ENCODE measurements around the gene UPK3BL2. TPM values are rescaled to one million over a fixed set of nuclear protein-coding genes. Genes with fewer than 3 reads are reported as not detected.
"Not testable (repeated sequence)": the region's sequence is repeated elsewhere in the genome, so short reads cannot be mapped to it uniquely, and the experiment has no call there.

UPK3BL2 gene
- total and polyA plus RNA-seq, 2 experiments from 2014 or later: 0.83 to 1.6 TPM

GRCh38 chr7:102498321-102498720 is 45.2 kb downstream of the UPK3BL2 start:
- H3K27ac ChIP-seq; H3K4me1 ChIP-seq (ENCODE audit: insufficient read depth); in situ Hi-C loops (cut with MboI); H3K79me2 ChIP-seq (ENCODE audit: insufficient read depth); H4K20me1 ChIP-seq (ENCODE audit: insufficient read depth); H2AFZ ChIP-seq; H3K27me3 ChIP-seq (replicated peaks; ENCODE audit: insufficient read depth); H3K4me3 ChIP-seq; H3F3A ChIP-seq (ENCODE audit: insufficient read depth); H3K36me3 ChIP-seq (ENCODE audit: low read depth); H3K9ac ChIP-seq; DNase-seq; H3K9me2 ChIP-seq (ENCODE audit: insufficient read depth); H3K9me3 ChIP-seq (ENCODE audit: low read depth); H3K4me2 ChIP-seq (ENCODE audit: unreplicated experiment): not testable (repeated sequence)
- 89 to 95% methylated on average over 9 to 12 of the region's 16 CpGs for WGBS, 2 experiments (ENCODE audit: low coverage in 1 of 2, low lambda C conversion rate in 2 of 2, missing lambda C conversion rate in 2 of 2)

GRCh38 chr7:102497308-102497707 is 46.2 kb downstream of the UPK3BL2 start:
- H3K4me2 ChIP-seq (ENCODE audit: unreplicated experiment); H3K4me1 ChIP-seq (ENCODE audit: insufficient read depth); H3K27me3 ChIP-seq (replicated peaks; ENCODE audit: insufficient read depth); in situ Hi-C loops (cut with MboI); H3K79me2 ChIP-seq (ENCODE audit: insufficient read depth); H3F3A ChIP-seq (ENCODE audit: insufficient read depth); H3K9ac ChIP-seq; H3K9me2 ChIP-seq (ENCODE audit: insufficient read depth); H2AFZ ChIP-seq; H3K36me3 ChIP-seq (ENCODE audit: low read depth); H4K20me1 ChIP-seq (ENCODE audit: insufficient read depth); DNase-seq; H3K4me3 ChIP-seq; H3K9me3 ChIP-seq (ENCODE audit: low read depth); H3K27ac ChIP-seq: not testable (repeated sequence)
- WGBS, 2 experiments (ENCODE audit: low coverage in 1 of 2, low lambda C conversion rate in 2 of 2, missing lambda C conversion rate in 2 of 2): 91% methylated on average over 1 of the region's 5 CpGs; no CpG with 5 or more reads in 1 of the 2 experiments

GRCh38 chr7:102496861-102497260 is 46.6 kb downstream of the UPK3BL2 start:
- in situ Hi-C loops (cut with MboI); H2AFZ ChIP-seq; H3K27me3 ChIP-seq (replicated peaks; ENCODE audit: insufficient read depth); H3K9me2 ChIP-seq (ENCODE audit: insufficient read depth); H3K36me3 ChIP-seq (ENCODE audit: low read depth); H3K9me3 ChIP-seq (ENCODE audit: low read depth); H3K79me2 ChIP-seq (ENCODE audit: insufficient read depth); H3K4me3 ChIP-seq; H3F3A ChIP-seq (ENCODE audit: insufficient read depth); H3K4me2 ChIP-seq (ENCODE audit: unreplicated experiment); H3K27ac ChIP-seq; DNase-seq; H3K4me1 ChIP-seq (ENCODE audit: insufficient read depth); H4K20me1 ChIP-seq (ENCODE audit: insufficient read depth); H3K9ac ChIP-seq: not testable (repeated sequence)
- 67 to 68% methylated on average over 1 to 4 of the region's 10 CpGs for WGBS, 2 experiments (ENCODE audit: low coverage in 1 of 2, low lambda C conversion rate in 2 of 2, missing lambda C conversion rate in 2 of 2)

- H3K36me3 ChIP-seq (ENCODE audit: low read depth); H3F3A ChIP-seq (ENCODE audit: insufficient read depth); H3K27ac ChIP-seq; H3K4me3 ChIP-seq; H3K4me2 ChIP-seq (ENCODE audit: unreplicated experiment); DNase-seq; H3K9ac ChIP-seq; H3K9me2 ChIP-seq (ENCODE audit: insufficient read depth); H4K20me1 ChIP-seq (ENCODE audit: insufficient read depth); H3K9me3 ChIP-seq (ENCODE audit: low read depth); H3K79me2 ChIP-seq (ENCODE audit: insufficient read depth); H3K27me3 ChIP-seq (replicated peaks; ENCODE audit: insufficient read depth); H2AFZ ChIP-seq; in situ Hi-C loops (cut with MboI); H3K4me1 ChIP-seq (ENCODE audit: insufficient read depth): not testable (repeated sequence)
- no CpG with 5 or more reads among the region's 67 CpGs for WGBS, 2 experiments (ENCODE audit: low coverage in 1 of 2, low lambda C conversion rate in 2 of 2, missing lambda C conversion rate in 2 of 2)
Measured at GRCh38 chr7:102494473-102495149, 48.9 kb downstream of the UPK3BL2 start.

GRCh38 chr7:102494026-102494425 is 49.5 kb downstream of the UPK3BL2 start:
- H3F3A ChIP-seq (ENCODE audit: insufficient read depth); H3K9me3 ChIP-seq (ENCODE audit: low read depth); H3K4me3 ChIP-seq; H4K20me1 ChIP-seq (ENCODE audit: insufficient read depth); H3K4me1 ChIP-seq (ENCODE audit: insufficient read depth); H3K4me2 ChIP-seq (ENCODE audit: unreplicated experiment); H3K9me2 ChIP-seq (ENCODE audit: insufficient read depth); H3K27me3 ChIP-seq (replicated peaks; ENCODE audit: insufficient read depth); H3K9ac ChIP-seq; H3K36me3 ChIP-seq (ENCODE audit: low read depth); in situ Hi-C loops (cut with MboI); H2AFZ ChIP-seq; H3K79me2 ChIP-seq (ENCODE audit: insufficient read depth); DNase-seq; H3K27ac ChIP-seq: not testable (repeated sequence)
- 74% methylated on average over 6 of the region's 15 CpGs; no CpG with 5 or more reads in 1 of the 2 experiments for WGBS, 2 experiments (ENCODE audit: low coverage in 1 of 2, low lambda C conversion rate in 2 of 2, missing lambda C conversion rate in 2 of 2)

GRCh38 chr7:102493220-102493935 is 50.1 kb downstream of the UPK3BL2 start:
- H3K9ac ChIP-seq; H3K9me3 ChIP-seq (ENCODE audit: low read depth); H3K36me3 ChIP-seq (ENCODE audit: low read depth); H3K27ac ChIP-seq; H3F3A ChIP-seq (ENCODE audit: insufficient read depth); H3K4me2 ChIP-seq (ENCODE audit: unreplicated experiment); in situ Hi-C loops (cut with MboI); H3K27me3 ChIP-seq (replicated peaks; ENCODE audit: insufficient read depth); DNase-seq; H3K4me1 ChIP-seq (ENCODE audit: insufficient read depth); H2AFZ ChIP-seq; H4K20me1 ChIP-seq (ENCODE audit: insufficient read depth); H3K79me2 ChIP-seq (ENCODE audit: insufficient read depth); H3K9me2 ChIP-seq (ENCODE audit: insufficient read depth); H3K4me3 ChIP-seq: not testable (repeated sequence)
- WGBS, 2 experiments (ENCODE audit: low coverage in 1 of 2, low lambda C conversion rate in 2 of 2, missing lambda C conversion rate in 2 of 2): no CpG with 5 or more reads among the region's 33 CpGs

GRCh38 chr7:102490529-102491075 is 52.9 kb downstream of the UPK3BL2 start:
- DNase-seq; in situ Hi-C loops (cut with MboI): not testable (repeated sequence)

More at GRCh38 chr7:102490529-102491075, 52.9 kb downstream of the UPK3BL2 start:
- WGBS, 2 experiments (ENCODE audit: low coverage in 1 of 2, low lambda C conversion rate in 2 of 2, missing lambda C conversion rate in 2 of 2): 100% methylated on average over 2 of the region's 12 CpGs
- not testable (repeated sequence) for H3K4me1 ChIP-seq (ENCODE audit: insufficient read depth); H3K9ac ChIP-seq; H2AFZ ChIP-seq; H3K27ac ChIP-seq; H3K79me2 ChIP-seq (ENCODE audit: insufficient read depth); H3K27me3 ChIP-seq (replicated peaks; ENCODE audit: insufficient read depth); H3K9me2 ChIP-seq (ENCODE audit: insufficient read depth); H4K20me1 ChIP-seq (ENCODE audit: insufficient read depth); H3K9me3 ChIP-seq (ENCODE audit: low read depth); H3K4me2 ChIP-seq (ENCODE audit: unreplicated experiment); H3K36me3 ChIP-seq (ENCODE audit: low read depth); H3K4me3 ChIP-seq; H3F3A ChIP-seq (ENCODE audit: insufficient read depth)
